Measurements from ENCODE around the gene ARMCX5.

The ARMCX5 gene

GRCh38 chrX:102599084-102599950 lies at the start of gene ARMCX5:
Gene ARMCX5, plus strand, starts transcription at chrX:102599515. Its CDS starts 2,627 bp downstream, at chrX:102602142.
- DNase-seq: peak; percentile 58 to 59

GRCh38 chrX:102558607-102559006 lies 40.7 kb upstream of the ARMCX5 start:
- no peak for DNase-seq

GRCh38 chrX:102560423-102561068 lies 38.8 kb upstream of the ARMCX5 start:
- no peak for DNase-seq

- no peak for DNase-seq
Measured at GRCh38 chrX:102580891-102581290, 18.4 kb upstream of the ARMCX5 start.

- no peak for DNase-seq
Measured at GRCh38 chrX:102593367-102593766, 5.9 kb upstream of the ARMCX5 start.

- DNase-seq: no peak
Measured at GRCh38 chrX:102599951-102600579, 750 bp downstream of the ARMCX5 start.

GRCh38 chrX:102604327-102604726 lies 5.0 kb downstream of the ARMCX5 start:
- no peak for DNase-seq

- no peak for DNase-seq
Measured at GRCh38 chrX:102606115-102606514, 6.8 kb downstream of the ARMCX5 start.

- no peak for DNase-seq
Measured at GRCh38 chrX:102610905-102611304, 11.6 kb downstream of the ARMCX5 start.

GRCh38 chrX:102624105-102624504 lies 24.8 kb downstream of the ARMCX5 start:
- DNase-seq: no peak

- DNase-seq: no peak
Measured at GRCh38 chrX:102627640-102628039, 28.3 kb downstream of the ARMCX5 start.

- no peak for DNase-seq
Measured at GRCh38 chrX:102637561-102637960, 38.2 kb downstream of the ARMCX5 start.

GRCh38 chrX:102650903-102651241 lies 51.6 kb downstream of the ARMCX5 start:
- DNase-seq: no peak

- DNase-seq: peak; percentile 50 to 52
Measured at GRCh38 chrX:102651242-102652011, 52.1 kb downstream of the ARMCX5 start, which contains the start of gene GPRASP1. Gene GPRASP1, plus strand, starts transcription at chrX:102651483. Its CDS starts 2,431 bp downstream, at chrX:102653914.

GRCh38 chrX:102652031-102652688 lies 52.8 kb downstream of the ARMCX5 start:
- peak; percentile 48 for DNase-seq
